ENCODE results near the gene RSPO3.

Gene RSPO3

GRCh38 chr6:127164036-127164435, 45.6 kb downstream of the RSPO3 start:
- DNase-seq: no peak

- DNase-seq: no peak
These were observed 46.1 kb downstream of the RSPO3 start for GRCh38 chr6:127164565-127164964.

- no peak for DNase-seq
These were observed 54.9 kb downstream of the RSPO3 start for GRCh38 chr6:127173156-127173940.

GRCh38 chr6:127176146-127176545, 57.7 kb downstream of the RSPO3 start:
- DNase-seq: no peak

GRCh38 chr6:127177030-127177922, 58.8 kb downstream of the RSPO3 start:
- DNase-seq: no peak

GRCh38 chr6:127177923-127178231, 59.4 kb downstream of the RSPO3 start:
- DNase-seq: no peak

GRCh38 chr6:127178746-127179145, 60.3 kb downstream of the RSPO3 start:
- no peak for DNase-seq

- DNase-seq: no peak
These were observed 62.0 kb downstream of the RSPO3 start for GRCh38 chr6:127180426-127180825.

GRCh38 chr6:127182501-127182900, 64.0 kb downstream of the RSPO3 start:
- DNase-seq: no peak

GRCh38 chr6:127185437-127185995, 67.0 kb downstream of the RSPO3 start:
- DNase-seq: no peak

- peak; percentile 65 for DNase-seq
These were observed 68.4 kb downstream of the RSPO3 start for GRCh38 chr6:127186889-127187288.

- DNase-seq: no peak
These were observed 70.3 kb downstream of the RSPO3 start for GRCh38 chr6:127188744-127189143.

GRCh38 chr6:127190552-127190951, 72.1 kb downstream of the RSPO3 start:
- DNase-seq: no peak

- DNase-seq: no peak
These were observed 73.2 kb downstream of the RSPO3 start for GRCh38 chr6:127191716-127192115.

GRCh38 chr6:127192911-127193541, 74.6 kb downstream of the RSPO3 start:
- DNase-seq: no peak

- no peak for DNase-seq
These were observed 77.4 kb downstream of the RSPO3 start for GRCh38 chr6:127195833-127196232.

- DNase-seq: no peak
These were observed 80.1 kb downstream of the RSPO3 start for GRCh38 chr6:127198549-127198948.

GRCh38 chr6:127199470-127199869, 81.0 kb downstream of the RSPO3 start:
- no peak for DNase-seq

- DNase-seq: no peak
These were observed 81.6 kb downstream of the RSPO3 start for GRCh38 chr6:127200114-127200513.

GRCh38 chr6:127201321-127201720, 82.8 kb downstream of the RSPO3 start:
- DNase-seq: no peak

GRCh38 chr6:127202676-127203075, 84.2 kb downstream of the RSPO3 start:
- DNase-seq: no peak

GRCh38 chr6:127204281-127204680, 85.8 kb downstream of the RSPO3 start:
- no peak for DNase-seq

GRCh38 chr6:127205036-127205435, 86.6 kb downstream of the RSPO3 start:
- no peak for DNase-seq
